ENCODE measurements around the gene CELSR1.

GRCh38 chr22:46418827-46419226 lies 118.6 kb downstream of the CELSR1 start:
- no peak for TF ChIP-seq ZNF691 (CRISPR knock-in tag; IDR thresholded peaks at IDR 0.05; ENCODE audit: borderline replicate concordance, low read depth)
- no peak for TF ChIP-seq RBM22 (optimal IDR thresholded peaks at IDR 0.05; ENCODE audit: low read length)
- TF ChIP-seq ZNF292 (CRISPR knock-in tag; IDR thresholded peaks at IDR 0.05; ENCODE audit: borderline replicate concordance, low read depth): no peak
- no peak for TF ChIP-seq FOXJ3 (CRISPR knock-in tag; IDR thresholded peaks at IDR 0.05; ENCODE audit: borderline replicate concordance)
